ENCODE results near the gene RGS6.

The RGS6 gene

DNA sequence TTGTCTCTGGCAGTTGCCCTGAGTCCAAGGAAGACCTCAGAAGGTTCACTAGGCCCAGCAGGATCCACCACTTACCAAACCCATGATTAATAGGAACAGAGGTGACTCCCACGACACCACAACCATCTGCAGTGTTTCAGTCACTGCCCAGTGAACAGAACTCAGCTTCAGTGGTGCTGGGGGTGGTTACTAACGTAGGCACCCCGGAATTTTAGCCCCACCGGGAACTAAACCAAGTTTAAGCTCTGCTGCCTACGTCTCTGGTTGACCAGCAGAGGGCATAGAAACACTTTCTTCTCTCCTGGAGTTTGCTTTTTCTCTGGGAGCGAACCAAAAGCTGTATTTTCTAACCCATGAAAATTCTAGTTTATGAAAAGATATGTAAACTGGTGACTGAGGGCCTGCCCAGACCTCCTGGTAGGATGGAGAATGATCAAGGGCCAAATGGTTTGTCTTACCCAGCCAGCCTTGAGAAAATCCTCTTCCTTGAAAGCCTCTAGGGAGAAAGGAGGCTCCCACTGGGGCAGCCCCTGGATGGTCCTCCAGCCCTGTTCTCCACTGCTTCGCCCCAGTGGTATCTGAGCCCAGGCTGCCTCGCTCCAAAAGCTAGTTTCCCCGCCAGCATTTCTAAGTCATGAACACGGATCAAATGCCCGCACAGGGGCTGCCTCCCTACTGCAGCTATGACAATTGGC, 581.9 kb downstream of the RGS6 start:
- TF ChIP-seq, protein P1, sequence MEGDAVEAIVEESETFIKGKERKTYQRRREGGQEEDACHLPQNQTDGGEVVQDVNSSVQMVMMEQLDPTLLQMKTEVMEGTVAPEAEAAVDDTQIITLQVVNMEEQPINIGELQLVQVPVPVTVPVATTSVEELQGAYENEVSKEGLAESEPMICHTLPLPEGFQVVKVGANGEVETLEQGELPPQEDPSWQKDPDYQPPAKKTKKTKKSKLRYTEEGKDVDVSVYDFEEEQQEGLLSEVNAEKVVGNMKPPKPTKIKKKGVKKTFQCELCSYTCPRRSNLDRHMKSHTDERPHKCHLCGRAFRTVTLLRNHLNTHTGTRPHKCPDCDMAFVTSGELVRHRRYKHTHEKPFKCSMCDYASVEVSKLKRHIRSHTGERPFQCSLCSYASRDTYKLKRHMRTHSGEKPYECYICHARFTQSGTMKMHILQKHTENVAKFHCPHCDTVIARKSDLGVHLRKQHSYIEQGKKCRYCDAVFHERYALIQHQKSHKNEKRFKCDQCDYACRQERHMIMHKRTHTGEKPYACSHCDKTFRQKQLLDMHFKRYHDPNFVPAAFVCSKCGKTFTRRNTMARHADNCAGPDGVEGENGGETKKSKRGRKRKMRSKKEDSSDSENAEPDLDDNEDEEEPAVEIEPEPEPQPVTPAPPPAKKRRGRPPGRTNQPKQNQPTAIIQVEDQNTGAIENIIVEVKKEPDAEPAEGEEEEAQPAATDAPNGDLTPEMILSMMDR (IDR thresholded peaks at IDR 0.05), result peak; percentile 80

DNA sequence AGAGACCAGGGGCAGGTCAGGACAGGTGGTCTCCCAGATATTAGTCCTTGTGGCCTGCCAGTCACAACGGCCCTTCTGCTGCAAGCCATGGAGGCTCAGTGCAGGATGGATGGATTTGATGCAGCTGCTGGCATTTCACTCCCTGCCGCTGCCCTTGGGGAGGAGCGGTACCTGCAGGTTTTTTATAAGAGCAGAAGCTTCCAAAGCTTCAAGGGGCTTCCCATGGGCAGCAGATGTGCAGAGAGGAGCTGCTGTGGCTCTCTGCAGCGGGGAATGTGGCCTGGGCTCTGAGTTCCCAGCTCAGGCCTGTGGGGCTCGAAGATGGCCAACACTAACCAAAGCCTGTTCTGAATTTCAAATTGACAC, 582.4 kb downstream of the RGS6 start:
- TF ChIP-seq, protein P1 (IDR thresholded peaks at IDR 0.05), result no peak

- TF ChIP-seq, protein P1 (IDR thresholded peaks at IDR 0.05), result no peak
Observed at GRCh38 chr14:72515779-72516770, 583.8 kb downstream of the RGS6 start.

DNA sequence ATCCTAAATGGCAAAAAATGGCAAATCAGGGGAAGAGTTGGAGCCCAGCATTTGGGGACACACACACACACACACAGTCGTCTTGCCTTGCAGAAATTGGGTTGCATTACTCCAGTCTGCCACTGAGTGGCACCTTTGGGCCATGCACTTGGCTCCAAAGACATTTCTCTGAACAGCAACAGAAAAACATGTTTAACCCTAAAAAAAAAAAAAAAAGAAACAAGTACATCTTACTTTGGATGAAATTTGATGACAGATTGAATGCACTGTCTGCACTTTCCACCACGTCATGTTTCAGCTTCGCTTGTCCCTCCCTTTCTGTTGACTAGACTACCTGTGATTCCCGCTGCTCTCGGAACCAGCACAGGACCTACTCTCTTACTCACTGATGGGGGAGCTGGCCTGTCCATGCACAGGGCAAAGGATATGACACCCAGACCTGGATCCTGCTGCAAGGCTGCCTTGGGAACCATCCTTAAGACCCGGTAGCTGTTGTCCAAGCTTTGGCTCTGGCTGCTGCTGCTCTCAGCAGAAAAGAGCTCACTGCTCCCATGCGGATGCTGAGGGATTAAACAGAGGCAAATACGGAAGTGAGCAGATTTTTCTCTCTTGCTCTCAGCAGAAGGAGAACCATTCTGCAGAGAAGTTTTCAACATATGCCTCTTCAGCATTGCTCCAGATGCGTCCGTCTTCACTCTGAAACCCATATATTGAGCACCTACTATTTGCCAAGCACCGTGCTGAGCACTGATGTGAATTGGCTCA, 584.9 kb downstream of the RGS6 start:
- TF ChIP-seq, protein P1 (IDR thresholded peaks at IDR 0.05), result peak; percentile 92

DNA sequence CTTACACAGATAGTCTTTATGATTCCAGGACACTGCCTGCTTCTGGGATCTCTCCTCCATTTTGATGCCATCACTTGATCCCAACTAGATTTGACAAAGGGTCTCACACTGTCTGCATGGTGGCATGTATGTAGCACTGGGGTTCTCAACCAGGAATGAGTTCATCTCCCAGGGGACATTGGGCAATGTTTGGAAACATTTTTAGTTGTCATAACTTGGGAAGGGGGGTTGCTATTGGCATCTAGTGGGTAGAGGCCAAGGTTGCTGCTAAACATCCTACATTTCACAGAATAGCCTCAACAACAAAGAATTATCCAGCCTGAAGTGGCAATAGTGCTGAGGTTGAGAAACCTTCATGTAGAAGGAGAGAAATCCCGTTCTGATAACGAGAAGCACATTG, 585.5 kb downstream of the RGS6 start:
- TF ChIP-seq, protein P1 (IDR thresholded peaks at IDR 0.05), result no peak

GRCh38 chr14:72518809-72519377, 586.7 kb downstream of the RGS6 start:
- TF ChIP-seq, protein P1 (IDR thresholded peaks at IDR 0.05), result no peak

GRCh38 chr14:72519543-72519942, 587.3 kb downstream of the RGS6 start:
- TF ChIP-seq, protein P1 (IDR thresholded peaks at IDR 0.05), result no peak

Data from LNCAP (cell line).